ENCODE results near the gene CHST3.

The CHST3 gene

GRCh38 chr10:72062382-72062781 is 98.2 kb downstream of the CHST3 start:
- H3K9me3 Mint-ChIP-seq, result no peaks in the 10 kb centered on the region
- peaks cover 31% of the 10 kb centered on the region for H3K36me3 Mint-ChIP-seq (ENCODE audit: low read depth)
- DNase-seq, result no peak
- no peak overlapping the region for H3K27ac Mint-ChIP-seq
- TF ChIP-seq CTCF (IDR thresholded peaks at IDR 0.05), result no peak
- no peak overlapping the region for H3K4me3 Mint-ChIP-seq
- H3K4me1 Mint-ChIP-seq, result peaks cover 76% of the 10 kb centered on the region
- H3K27me3 Mint-ChIP-seq (ENCODE audit: low read depth, poor library complexity), result peaks cover 4% of the 10 kb centered on the region
